CD4-positive, alpha-beta T cell treated with Interleukin-2 at 100 ng/mL for 4 hours (primary cell): ENCODE results near the gene OR51S1.
"Not testable (repeated sequence)": the region's sequence is repeated elsewhere in the genome, so short reads cannot be mapped to it uniquely, and the experiment has no call there.

Source experiments
- DNase-seq: peaks from one replicate; pipeline ENCODE4 v3.0.0-alpha.2; 2020; ENCODE audit warnings: low spot score

Gene OR51S1

GRCh38 chr11:4808476-4808875, 40.5 kb downstream of the OR51S1 start:
- no peak for DNase-seq

GRCh38 chr11:4804280-4804679, 44.7 kb downstream of the OR51S1 start, which contains the start of gene OR52R1:
TSS of gene OR52R1 (minus strand) at chr11:4804380. CDS start at chr11:4804380, 0 bp downstream.
- DNase-seq = no peak

- DNase-seq = not testable (repeated sequence)
Measured at GRCh38 chr11:4801316-4801715, 47.7 kb downstream of the OR51S1 start.

- no peak for DNase-seq
Measured at GRCh38 chr11:4798427-4799183, 50.4 kb downstream of the OR51S1 start.
